Esophagus muscularis mucosa (tissue), 4 donors: ENCODE data around the gene NCMAP. TPM values are rescaled to one million over a fixed set of nuclear protein-coding genes. Genes with fewer than 3 reads are reported as not detected.

Experiments used
- DNase-seq: peaks from one replicate; pipeline ENCODE4 v3.0.0-alpha.2; 2017; ENCODE audit errors: extremely low spot score
- H3K27ac ChIP-seq, 4 donors: fragments of 200-600 bp; sonication (generic); replicated peaks in 1 of 4; 1 replicate in 3 of 4; 2 replicates in 1 of 4; pipeline ENCODE4 v1.5.1; 2016 to 2019; ENCODE audit warnings: mild to moderate bottlenecking in 1 of 4
- H3K27me3 ChIP-seq, 4 donors: fragments of 200-600 bp; sonication (generic); one replicate each; pipeline versions ENCODE4 v1.5.1 to v1.6.0; 2016 to 2019
- H3K36me3 ChIP-seq, 4 donors: fragments of 200-600 bp; sonication (generic); one replicate each; pipeline ENCODE4 v1.5.1; 2016 to 2019
- H3K4me1 ChIP-seq, 4 donors: fragments of 200-600 bp; sonication (generic); one replicate each; pipeline ENCODE4 v1.5.1; 2016 to 2019
- H3K4me3 ChIP-seq, 4 donors: fragments of 200-600 bp; sonication (generic); 1 replicate in 2 of 4; 2 replicates in 2 of 4; pipeline ENCODE4 v1.5.1; 2016 to 2019; ENCODE audit warnings: mild to moderate bottlenecking in 4 of 4, moderate library complexity in 1 of 4
- H3K9me3 ChIP-seq, 4 donors: fragments of 200-600 bp; sonication (generic); 1 replicate in 3 of 4; 2 replicates in 1 of 4; pipeline ENCODE4 v1.5.1; 2016 to 2019
- EP300 ChIP-seq: sonication (generic); formaldehyde crosslinking; IDR thresholded peaks from one replicate; pipeline ENCODE4 v1.6.1; 2017; ENCODE audit warnings: antibody characterized with exemption
- POLR2A ChIP-seq: fragments of 450-650 bp; IDR thresholded peaks from one replicate; pipeline ENCODE4 v1.6.1; 2017; ENCODE audit warnings: antibody characterized with exemption, moderate library complexity, mild to moderate bottlenecking, low read depth
- POLR2AphosphoS5 ChIP-seq, 2 donors: sonication (generic); formaldehyde crosslinking; IDR thresholded peaks; one replicate each; pipeline ENCODE4 v1.6.1; 2017; ENCODE audit warnings: antibody characterized with exemption in 2 of 2
- whole genome bisulfite sequencing: methylation state at CpG from one replicate; pipeline ENCODE4 v1.1.5; 2018; 5-methylcytosine and 5-hydroxymethylcytosine counted together
- intact Hi-C: fragments of 100-400 bp; cut with DNase I; formaldehyde crosslinking; loops from one replicate; pipeline ENCODE4 v1.15.1; 2023
- total RNA-seq, 4 donors: library from RNA; depleted of rRNA; stranded (reverse); fragments of >200 nt; gene quantifications; one replicate each; pipeline versions ENCODE4 v1.1.0 to v1.2.1, GENCODE V29; 2016
- TF ChIP-seq, protein P1 (sequence below), 3 experiments: fragments of 200-600 bp in 2 of 3; fragments of 450-650 bp in 1 of 3; sonication (generic) in 2 of 3; IDR thresholded peaks; one replicate each; pipeline ENCODE4 v1.5.1; 2017 to 2019; ENCODE audit warnings: antibody characterized with exemption in 3 of 3, mild to moderate bottlenecking in 2 of 3, moderate library complexity in 1 of 3

NCMAP gene
- total RNA-seq, 4 donors from 2014 or later: 0.17 to 0.65 (median 0.34) TPM; not detected in 1

GRCh38 chr1:24566236-24566867 lies 10.5 kb downstream of the NCMAP start:
- no peak overlapping the region for H3K27ac ChIP-seq
- H3K36me3 ChIP-seq: no peaks in the 10 kb centered on the region
- intact Hi-C loops: no loop called here
- H3K4me3 ChIP-seq: no peak overlapping the region
- TF ChIP-seq POLR2A (no peak), POLR2AphosphoS5 (IDR thresholded peaks at IDR 0.05) (no peak), EP300 (no peak)
- TF ChIP-seq, protein P1, sequence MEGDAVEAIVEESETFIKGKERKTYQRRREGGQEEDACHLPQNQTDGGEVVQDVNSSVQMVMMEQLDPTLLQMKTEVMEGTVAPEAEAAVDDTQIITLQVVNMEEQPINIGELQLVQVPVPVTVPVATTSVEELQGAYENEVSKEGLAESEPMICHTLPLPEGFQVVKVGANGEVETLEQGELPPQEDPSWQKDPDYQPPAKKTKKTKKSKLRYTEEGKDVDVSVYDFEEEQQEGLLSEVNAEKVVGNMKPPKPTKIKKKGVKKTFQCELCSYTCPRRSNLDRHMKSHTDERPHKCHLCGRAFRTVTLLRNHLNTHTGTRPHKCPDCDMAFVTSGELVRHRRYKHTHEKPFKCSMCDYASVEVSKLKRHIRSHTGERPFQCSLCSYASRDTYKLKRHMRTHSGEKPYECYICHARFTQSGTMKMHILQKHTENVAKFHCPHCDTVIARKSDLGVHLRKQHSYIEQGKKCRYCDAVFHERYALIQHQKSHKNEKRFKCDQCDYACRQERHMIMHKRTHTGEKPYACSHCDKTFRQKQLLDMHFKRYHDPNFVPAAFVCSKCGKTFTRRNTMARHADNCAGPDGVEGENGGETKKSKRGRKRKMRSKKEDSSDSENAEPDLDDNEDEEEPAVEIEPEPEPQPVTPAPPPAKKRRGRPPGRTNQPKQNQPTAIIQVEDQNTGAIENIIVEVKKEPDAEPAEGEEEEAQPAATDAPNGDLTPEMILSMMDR (IDR thresholded peaks at IDR 0.05): no peak
- no peak for DNase-seq
- H3K4me1 ChIP-seq: no peaks in the 10 kb centered on the region
- 78% methylated on average over 2 of the region's 3 CpGs for WGBS
- no peaks in the 10 kb centered on the region for H3K9me3 ChIP-seq
- peaks cover 0 to 14% (median 0%) of the 10 kb centered on the region in 4 donors for H3K27me3 ChIP-seq

- no peak overlapping the region for H3K4me3 ChIP-seq
- WGBS: 59% methylated on average over 17 of the region's 17 CpGs
- DNase-seq: no peak
- H3K27ac ChIP-seq: no peak overlapping the region
- no peaks in the 10 kb centered on the region for H3K36me3 ChIP-seq
- H3K9me3 ChIP-seq: no peaks in the 10 kb centered on the region
- TF ChIP-seq, protein P1 (IDR thresholded peaks at IDR 0.05): no peak
- no peak for TF ChIP-seq POLR2AphosphoS5 (IDR thresholded peaks at IDR 0.05)
- TF ChIP-seq EP300: no peak
- H3K27me3 ChIP-seq: peaks cover 0 to 4% (median 0%) of the 10 kb centered on the region in 4 donors
- intact Hi-C loops: no loop called here
- no peaks in the 10 kb centered on the region for H3K4me1 ChIP-seq
These were observed 12.0 kb downstream of the NCMAP start for GRCh38 chr1:24567792-24568388.

DNA sequence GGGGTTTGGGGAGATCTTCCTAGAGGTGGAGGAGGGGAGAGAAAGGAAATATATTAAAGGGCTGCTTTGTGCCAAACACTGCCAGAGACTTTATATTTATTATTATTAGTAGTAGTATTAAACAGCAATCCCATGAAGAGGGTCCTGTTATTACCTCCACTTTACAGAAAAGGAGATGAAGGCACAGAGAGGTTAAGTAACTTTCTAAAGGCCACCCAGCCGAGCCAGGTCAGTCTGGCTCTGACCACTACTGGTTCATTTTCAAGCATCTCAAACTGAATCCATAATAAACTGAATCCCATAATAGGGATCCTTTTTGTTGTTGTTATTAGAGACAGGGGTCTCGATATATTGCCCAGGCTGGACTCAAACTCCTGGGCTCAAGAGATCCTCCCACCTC lies 12.6 kb downstream of the NCMAP start:
- H3K27ac ChIP-seq: no peak overlapping the region

GRCh38 chr1:24570265-24571125 lies 14.6 kb downstream of the NCMAP start:
- H3K4me3 ChIP-seq: no peak overlapping the region
- H3K36me3 ChIP-seq: no peaks in the 10 kb centered on the region
- no peak for DNase-seq
- no peak overlapping the region for H3K27ac ChIP-seq
- H3K4me1 ChIP-seq: no peaks in the 10 kb centered on the region
- intact Hi-C loops: no loop called here
- H3K27me3 ChIP-seq: peaks cover 0 to 8% (median 0%) of the 10 kb centered on the region in 4 donors
- no peaks in the 10 kb centered on the region for H3K9me3 ChIP-seq
- whole genome bisulfite sequencing: 81% methylated on average over 10 of the region's 10 CpGs
- TF ChIP-seq POLR2AphosphoS5 (IDR thresholded peaks at IDR 0.05) (no peak), POLR2A (no peak), EP300 (no peak)
- TF ChIP-seq, protein P1 (IDR thresholded peaks at IDR 0.05): no peak

More for the DNA sequence above, 12.6 kb downstream of the NCMAP start:
- TF ChIP-seq POLR2A: no peak
- no peak for TF ChIP-seq POLR2AphosphoS5 (IDR thresholded peaks at IDR 0.05)
- TF ChIP-seq, protein P1 (IDR thresholded peaks at IDR 0.05): no peak
- TF ChIP-seq EP300: no peak
- H3K4me1 ChIP-seq: no peaks in the 10 kb centered on the region
- 90% methylated on average over 2 of the region's 2 CpGs for WGBS
- peaks cover 0 to 8% (median 0%) of the 10 kb centered on the region in 4 donors for H3K27me3 ChIP-seq
- intact Hi-C loops: no loop called here
- DNase-seq: no peak
- H3K4me3 ChIP-seq: no peak overlapping the region
- H3K36me3 ChIP-seq: no peaks in the 10 kb centered on the region
- H3K9me3 ChIP-seq: no peaks in the 10 kb centered on the region
